Calu3 (cell line): ENCODE results near the gene CCN2. TPM values are rescaled to one million over a fixed set of nuclear protein-coding genes. Genes with fewer than 3 reads are reported as not detected.

ENCODE experiments used
- BruUV-seq: library from RNA; stranded (reverse); fragments of 400-500 nt; replicated peaks from 2 replicates; lab custom pipeline; 2021; lab: Mats Ljungman, UMichigan
- CTCF ChIA-PET: fragments of 300-600 bp; sonication (Branson Sonifier 250); formaldehyde crosslinking; loops from one replicate; lab custom pipeline; 2022; ENCODE audit warnings: antibody characterized with exemption; lab: Charles Lee
- DNase-seq: peaks from one replicate; pipeline ENCODE4 v3.0.0; 2022
- H3K27ac Mint-ChIP-seq: one replicate; pipeline ENCODE4 v1.8.0; 2022; ENCODE audit warnings: mixed read lengths; ENCODE audit not compliant: unreplicated experiment
- H3K27me3 Mint-ChIP-seq: one replicate; pipeline ENCODE4 v1.8.0; 2022; ENCODE audit warnings: mixed read lengths; ENCODE audit not compliant: unreplicated experiment
- H3K36me3 Mint-ChIP-seq: one replicate; pipeline ENCODE4 v1.8.0; 2022; ENCODE audit warnings: mild to moderate bottlenecking, moderate library complexity, mixed read lengths; ENCODE audit not compliant: insufficient read depth, unreplicated experiment
- H3K4me1 Mint-ChIP-seq: one replicate; pipeline ENCODE4 v1.8.0; 2022; ENCODE audit warnings: mild to moderate bottlenecking, low read depth, mixed read lengths; ENCODE audit not compliant: unreplicated experiment
- H3K4me3 Mint-ChIP-seq: one replicate; pipeline ENCODE4 v1.8.0; 2022; ENCODE audit warnings: mild to moderate bottlenecking, low read depth, moderate library complexity, mixed read lengths; ENCODE audit not compliant: unreplicated experiment
- H3K9me3 Mint-ChIP-seq: one replicate; pipeline ENCODE4 v1.8.0; 2022; ENCODE audit warnings: low read depth, mixed read lengths; ENCODE audit not compliant: unreplicated experiment
- CTCF ChIP-seq: fragments of 200-600 bp; IDR thresholded peaks from one replicate; pipeline ENCODE4 v1.8.0; 2022; ENCODE audit warnings: antibody characterized with exemption; ENCODE audit not compliant: unreplicated experiment
- intact Hi-C: fragments of 100-400 bp; cut with micrococcal nuclease; formaldehyde crosslinking; loops from one replicate; pipeline ENCODE4 v1.10.0; 2022; ENCODE audit not compliant: unreplicated experiment
- total RNA-seq: library from RNA; stranded (reverse); gene quantifications from 2 replicates; pipeline ENCODE4 v1.2.3, GENCODE V29; 2022

CCN2 gene
- total RNA-seq, 1 experiment from 2014 or later: 373 TPM

DNA sequence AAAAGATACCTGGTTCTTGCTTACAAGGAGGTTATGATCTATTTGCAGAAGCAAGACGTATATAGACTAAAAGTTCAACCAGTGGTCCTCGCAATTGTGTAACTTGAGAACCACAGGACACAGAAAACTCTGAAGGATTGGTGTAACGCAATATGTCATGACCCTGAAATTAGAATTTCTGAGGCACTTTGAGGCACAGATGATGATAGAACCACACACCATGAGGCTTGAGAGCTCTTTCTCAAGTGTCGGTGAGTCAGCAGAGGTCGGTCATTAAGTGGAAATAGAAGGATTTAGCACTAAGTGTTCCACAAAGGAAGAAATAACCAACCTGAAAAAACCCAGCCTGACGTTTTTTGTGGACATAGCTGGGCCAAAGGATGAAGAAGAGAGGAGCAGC lies 15.3 kb upstream of the CCN2 start:
- H3K27me3 Mint-ChIP-seq: no peaks in the 10 kb centered on the region
- no peak for TF ChIP-seq CTCF
- CTCF ChIA-PET: no interaction called here
- H3K36me3 Mint-ChIP-seq: no peaks in the 10 kb centered on the region
- DNase-seq: no peak
- intact Hi-C loops: no loop called here
- no peaks in the 10 kb centered on the region for H3K4me1 Mint-ChIP-seq
- no peak overlapping the region for H3K27ac Mint-ChIP-seq
- no TSS peak for BruUV-seq
- H3K9me3 Mint-ChIP-seq: no peaks in the 10 kb centered on the region
- H3K4me3 Mint-ChIP-seq: no peak overlapping the region

DNA sequence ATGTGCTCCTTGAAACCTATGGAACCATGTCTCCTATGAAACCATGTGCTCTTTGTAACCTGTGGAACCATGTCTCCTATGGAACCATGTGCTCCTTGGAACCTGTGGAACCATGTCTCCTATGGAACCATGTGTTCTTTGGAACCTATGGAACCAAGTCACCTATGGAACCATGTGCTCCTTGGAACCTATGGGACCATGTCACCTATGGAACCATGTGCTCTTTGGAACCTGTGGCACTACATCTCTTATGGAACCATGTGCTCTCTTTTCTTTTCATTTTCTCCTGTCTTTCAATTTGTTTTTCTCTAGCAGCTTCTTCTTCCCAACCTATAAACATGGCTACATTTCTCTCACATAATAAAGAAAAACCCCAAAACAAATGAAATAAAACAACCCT lies 11.9 kb upstream of the CCN2 start:
- intact Hi-C loops: no loop called here
- TF ChIP-seq CTCF: no peak
- CTCF ChIA-PET: no interaction called here
- DNase-seq: no peak
- Mint-ChIP-seq H3K9me3 (no peaks in the 10 kb centered on the region), H3K4me1 (peaks cover 11% of the 10 kb centered on the region), H3K4me3 (no peak overlapping the region), H3K36me3 (no peaks in the 10 kb centered on the region), H3K27ac (no peak overlapping the region), H3K27me3 (no peaks in the 10 kb centered on the region)
- BruUV-seq: no TSS peak

GRCh38 chr6:131960371-131961133 lies 9.4 kb upstream of the CCN2 start:
- no peaks in the 10 kb centered on the region for H3K36me3 Mint-ChIP-seq
- no TSS peak for BruUV-seq
- peaks cover 20% of the 10 kb centered on the region for H3K4me1 Mint-ChIP-seq
- no peak overlapping the region for H3K27ac Mint-ChIP-seq
- H3K27me3 Mint-ChIP-seq: no peaks in the 10 kb centered on the region
- H3K4me3 Mint-ChIP-seq: no peak overlapping the region
- no peak for DNase-seq
- intact Hi-C loops: no loop called here
- no peaks in the 10 kb centered on the region for H3K9me3 Mint-ChIP-seq
- no peak for TF ChIP-seq CTCF
- CTCF ChIA-PET: interaction anchor here (0.6 to 1.2 kb wide), 4 partner anchors 17 to 94 kb away, joined by 3 to 8 read pairs (median 4); no protein-coding TSS in a partner anchor

- peak; percentile 37 for DNase-seq
- peak overlapping the region; percentile 45 for H3K27ac Mint-ChIP-seq
- no peak for TF ChIP-seq CTCF
- no peaks in the 10 kb centered on the region for H3K27me3 Mint-ChIP-seq
- BruUV-seq: no TSS peak
- intact Hi-C loops: loop anchor here (2.0 to 10.0 kb wide), 2 partner anchors 202 to 256 kb away; no protein-coding TSS in a partner anchor
- CTCF ChIA-PET: interaction anchor here (1.0 to 1.5 kb wide), 4 partner anchors 8 to 22 kb away, joined by 3 to 5 read pairs (median 4); partner anchors contain the start of gene CCN2
- H3K36me3 Mint-ChIP-seq: peaks cover 8% of the 10 kb centered on the region
- no peaks in the 10 kb centered on the region for H3K9me3 Mint-ChIP-seq
- H3K4me1 Mint-ChIP-seq: peaks cover 37% of the 10 kb centered on the region
- H3K4me3 Mint-ChIP-seq: no peak overlapping the region
Observed at GRCh38 chr6:131958542-131959470, 7.6 kb upstream of the CCN2 start.
